Smooth muscle cell (in vitro differentiated cells): Measurements from ENCODE around the gene DOCK2. TPM values are rescaled to one million over a fixed set of nuclear protein-coding genes. Genes with fewer than 3 reads are reported as not detected.

Source experiments
- DNase-seq: peaks from one replicate; lab custom pipeline; 2025; ENCODE audit not compliant: unreplicated experiment; lab: John Stamatoyannopoulos, UW
- H2AFZ ChIP-seq: fragments of 200-600 bp; sonication (generic); 2 replicates; pipeline ENCODE4 v1.6.0; 2016; ENCODE audit warnings: antibody characterized with exemption, low read depth, mild to moderate bottlenecking
- H3F3A ChIP-seq: fragments of 200-600 bp; sonication (generic); 2 replicates; pipeline ENCODE4 v1.6.0; 2017; ENCODE audit warnings: antibody characterized with exemption, low read depth
- H3K27ac ChIP-seq: fragments of 200-600 bp; sonication (generic); 2 replicates; pipeline ENCODE4 v1.5.1; 2016; ENCODE audit warnings: low read depth, mild to moderate bottlenecking
- H3K27me3 ChIP-seq: fragments of 200-600 bp; sonication (generic); 2 replicates; pipeline ENCODE4 v1.6.1; 2016; ENCODE audit warnings: low read depth, mild to moderate bottlenecking
- H3K36me3 ChIP-seq: fragments of 200-600 bp; sonication (generic); 2 replicates; pipeline ENCODE4 v1.5.1; 2016; ENCODE audit warnings: low read depth
- H3K4me1 ChIP-seq: fragments of 200-600 bp; sonication (generic); 2 replicates; pipeline ENCODE4 v1.5.1; 2016; ENCODE audit warnings: low read depth
- H3K4me2 ChIP-seq: fragments of 200-600 bp; sonication (generic); 2 replicates; pipeline ENCODE4 v1.6.0; 2016; ENCODE audit warnings: mild to moderate bottlenecking
- H3K4me3 ChIP-seq: fragments of 200-600 bp; sonication (generic); 2 replicates; pipeline ENCODE4 v1.5.1; 2016; ENCODE audit warnings: mild to moderate bottlenecking
- H3K79me2 ChIP-seq: fragments of 200-600 bp; sonication (generic); 2 replicates; pipeline ENCODE4 v1.6.0; 2016; ENCODE audit warnings: low read depth, mild to moderate bottlenecking
- H3K9ac ChIP-seq: fragments of 200-600 bp; sonication (generic); 2 replicates; pipeline ENCODE4 v1.6.0; 2016; ENCODE audit warnings: low read depth
- H3K9me3 ChIP-seq: fragments of 200-600 bp; sonication (generic); replicated peaks from 2 replicates; pipeline ENCODE4 v1.5.1; 2016; ENCODE audit warnings: low read depth
- H4K20me1 ChIP-seq: fragments of 200-600 bp; sonication (generic); 2 replicates; pipeline ENCODE4 v1.6.0; 2016; ENCODE audit warnings: low read depth
- WGBS: methylation state at CpG from one replicate; pipeline ENCODE4 v1.1.7; 2016; ENCODE audit warnings: low lambda C conversion rate; 5-methylcytosine and 5-hydroxymethylcytosine counted together
- polyA plus RNA-seq: library from polyadenylated mRNA; unstranded; fragments of >200 nt; fragmentation: Nextera tagmentation; extraction: Ambion mirVana; gene quantifications from 2 replicates; pipeline ENCODE4 v1.2.1, GENCODE V29; 2016
- total RNA-seq: library from RNA; depleted of rRNA; stranded (reverse); fragments of >200 nt; gene quantifications from 2 replicates; pipeline ENCODE4 v1.2.3, GENCODE V29; 2014
- TF ChIP-seq, protein P1 (sequence below): fragments of 200-600 bp; sonication (generic); IDR thresholded peaks from 2 replicates; pipeline ENCODE4 v1.5.1; 2017; ENCODE audit warnings: borderline replicate concordance, mild to moderate bottlenecking, antibody characterized with exemption; ENCODE audit not compliant: insufficient read depth, poor library complexity, severe bottlenecking

The DOCK2 gene
- total and polyA plus RNA-seq, 2 experiments from 2014 or later: 0.73 to 3.0 TPM

DNA sequence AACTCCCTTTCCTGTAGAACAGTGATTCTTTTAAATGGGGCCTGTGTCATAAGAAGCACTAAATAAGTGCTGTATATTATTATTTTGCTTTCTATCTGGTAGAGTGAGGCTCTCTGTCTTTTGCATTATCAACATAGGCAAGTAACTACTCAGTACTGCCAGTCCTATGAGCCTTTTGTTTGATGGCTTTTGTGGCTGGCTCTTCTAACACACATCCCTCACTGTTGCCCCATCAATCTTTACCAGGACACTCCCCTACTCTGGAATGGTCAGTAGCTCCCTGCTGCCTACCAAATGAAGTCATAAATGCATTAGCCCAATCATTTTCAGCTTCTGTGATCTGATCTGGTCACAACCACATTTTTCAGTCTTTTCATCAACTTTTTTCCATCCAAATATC, 205.6 kb downstream of the DOCK2 start:
- Histone ChIP-seq H4K20me1 (no peaks in the 10 kb centered on the region), H3K27ac (no peak overlapping the region), H3K79me2 (no peaks in the 10 kb centered on the region), H2AFZ (no peak overlapping the region), H3K4me1 (no peaks in the 10 kb centered on the region), H3K4me3 (no peak overlapping the region), H3K36me3 (no peaks in the 10 kb centered on the region), H3K4me2 (no peak overlapping the region), H3K9me3 (no peaks in the 10 kb centered on the region), H3K27me3 (peaks cover 9% of the 10 kb centered on the region), H3K9ac (no peak overlapping the region), H3F3A (no peaks in the 10 kb centered on the region)
- no peak for DNase-seq
- TF ChIP-seq, protein P1, sequence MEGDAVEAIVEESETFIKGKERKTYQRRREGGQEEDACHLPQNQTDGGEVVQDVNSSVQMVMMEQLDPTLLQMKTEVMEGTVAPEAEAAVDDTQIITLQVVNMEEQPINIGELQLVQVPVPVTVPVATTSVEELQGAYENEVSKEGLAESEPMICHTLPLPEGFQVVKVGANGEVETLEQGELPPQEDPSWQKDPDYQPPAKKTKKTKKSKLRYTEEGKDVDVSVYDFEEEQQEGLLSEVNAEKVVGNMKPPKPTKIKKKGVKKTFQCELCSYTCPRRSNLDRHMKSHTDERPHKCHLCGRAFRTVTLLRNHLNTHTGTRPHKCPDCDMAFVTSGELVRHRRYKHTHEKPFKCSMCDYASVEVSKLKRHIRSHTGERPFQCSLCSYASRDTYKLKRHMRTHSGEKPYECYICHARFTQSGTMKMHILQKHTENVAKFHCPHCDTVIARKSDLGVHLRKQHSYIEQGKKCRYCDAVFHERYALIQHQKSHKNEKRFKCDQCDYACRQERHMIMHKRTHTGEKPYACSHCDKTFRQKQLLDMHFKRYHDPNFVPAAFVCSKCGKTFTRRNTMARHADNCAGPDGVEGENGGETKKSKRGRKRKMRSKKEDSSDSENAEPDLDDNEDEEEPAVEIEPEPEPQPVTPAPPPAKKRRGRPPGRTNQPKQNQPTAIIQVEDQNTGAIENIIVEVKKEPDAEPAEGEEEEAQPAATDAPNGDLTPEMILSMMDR: no peak

DNA sequence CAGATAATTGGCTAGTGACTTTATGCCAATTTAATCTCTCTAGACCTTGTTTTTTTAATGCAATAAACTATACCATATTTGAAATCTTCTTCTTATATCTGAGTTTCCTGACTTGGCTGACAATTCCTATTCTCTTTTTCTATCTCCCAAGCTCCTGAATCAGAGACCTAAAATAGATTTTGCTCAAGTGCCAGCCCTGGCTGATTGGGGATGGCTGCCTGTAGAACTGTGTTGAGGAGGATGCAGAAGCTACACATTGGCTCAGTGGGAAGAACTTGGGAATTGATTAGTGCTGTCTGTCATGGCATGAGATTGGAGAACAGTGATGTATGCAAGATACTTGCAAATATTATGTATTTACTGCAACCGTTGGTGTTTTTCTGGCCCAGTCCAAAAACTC, 210.4 kb downstream of the DOCK2 start:
- no peaks in the 10 kb centered on the region for H3K36me3 ChIP-seq
- H3F3A ChIP-seq: no peaks in the 10 kb centered on the region
- no peak overlapping the region for H3K27ac ChIP-seq
- no peak overlapping the region for H2AFZ ChIP-seq
- H3K4me2 ChIP-seq: no peak overlapping the region
- no peak overlapping the region for H3K4me3 ChIP-seq
- DNase-seq: no peak
- H3K27me3 ChIP-seq: peaks cover 9% of the 10 kb centered on the region
- H3K4me1 ChIP-seq: no peaks in the 10 kb centered on the region
- TF ChIP-seq, protein P1: no peak
- no peaks in the 10 kb centered on the region for H3K9me3 ChIP-seq
- 88% methylated on average over 1 of the region's 1 CpG for WGBS
- H3K79me2 ChIP-seq: no peaks in the 10 kb centered on the region
- no peak overlapping the region for H3K9ac ChIP-seq
- no peaks in the 10 kb centered on the region for H4K20me1 ChIP-seq

GRCh38 chr5:169848271-169848670, 211.2 kb downstream of the DOCK2 start:
- no peaks in the 10 kb centered on the region for H3K4me1 ChIP-seq
- TF ChIP-seq, protein P1: no peak
- H3K9me3 ChIP-seq: no peaks in the 10 kb centered on the region

DNA sequence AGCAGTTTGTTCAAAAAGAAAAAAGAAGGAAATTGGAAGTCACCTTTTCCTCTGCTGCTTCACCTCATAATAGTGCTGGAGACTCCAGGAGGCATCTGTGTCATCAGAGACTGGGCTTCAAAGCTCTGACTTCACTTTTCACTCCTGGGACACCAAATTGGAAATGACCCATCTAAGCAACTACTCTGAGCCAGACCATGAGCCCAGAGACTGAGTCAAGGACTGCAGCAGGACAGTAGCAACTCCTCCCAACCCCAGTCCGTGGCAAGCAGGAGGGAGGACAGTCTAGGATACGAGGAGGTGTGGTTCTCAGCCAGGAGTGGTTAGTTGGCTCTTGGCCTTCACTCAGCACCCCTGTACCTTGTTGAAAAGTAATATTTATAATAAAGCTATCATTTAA, 211.7 kb downstream of the DOCK2 start:
- H3K4me3 ChIP-seq: no peak overlapping the region
- H3K9ac ChIP-seq: no peak overlapping the region
- TF ChIP-seq, protein P1: no peak
- no peaks in the 10 kb centered on the region for H3K36me3 ChIP-seq
- no peak overlapping the region for H2AFZ ChIP-seq
- H3K79me2 ChIP-seq: no peaks in the 10 kb centered on the region
- WGBS: 83% methylated on average over 2 of the region's 2 CpGs
- no peaks in the 10 kb centered on the region for H3K9me3 ChIP-seq
- no peaks in the 10 kb centered on the region for H3F3A ChIP-seq
- no peak overlapping the region for H3K27ac ChIP-seq
- no peaks in the 10 kb centered on the region for H3K4me1 ChIP-seq
- H3K27me3 ChIP-seq: peaks cover 6% of the 10 kb centered on the region
- DNase-seq: no peak
- H4K20me1 ChIP-seq: no peaks in the 10 kb centered on the region
- no peak overlapping the region for H3K4me2 ChIP-seq

More at GRCh38 chr5:169848271-169848670, 211.2 kb downstream of the DOCK2 start:
- DNase-seq: no peak
- Histone ChIP-seq H3K27me3 (peaks cover 9% of the 10 kb centered on the region), H3K9ac (no peak overlapping the region), H4K20me1 (no peaks in the 10 kb centered on the region), H3K4me2 (no peak overlapping the region), H2AFZ (no peak overlapping the region), H3K36me3 (no peaks in the 10 kb centered on the region), H3F3A (no peaks in the 10 kb centered on the region), H3K27ac (no peak overlapping the region), H3K79me2 (no peaks in the 10 kb centered on the region), H3K4me3 (no peak overlapping the region)
- 88% methylated on average over 3 of the region's 3 CpGs for WGBS
